Tibial nerve (tissue), 4 donors: ENCODE results near the gene KSR2.

Experiments used
- EP300 ChIP-seq, 2 donors: sonication (generic); formaldehyde crosslinking; IDR thresholded peaks; one replicate each; pipeline ENCODE4 v1.6.1; 2017; ENCODE audit warnings: antibody characterized with exemption in 2 of 2, mild to moderate bottlenecking in 1 of 2
- POLR2A ChIP-seq, 2 donors: fragments of 450-650 bp; IDR thresholded peaks; one replicate each; pipeline ENCODE4 v1.6.1; 2017; ENCODE audit warnings: antibody characterized with exemption in 2 of 2, mild to moderate bottlenecking in 2 of 2, moderate library complexity in 2 of 2
- TF ChIP-seq, protein P1 (sequence below), 5 experiments: fragments of 200-600 bp in 3 of 5; fragments of 450-650 bp in 2 of 5; sonication (generic) in 3 of 5; IDR thresholded peaks; one replicate each; pipeline ENCODE4 v1.5.1; 2016 to 2019; ENCODE audit warnings: antibody characterized with exemption in 5 of 5, mild to moderate bottlenecking in 3 of 5, moderate library complexity in 2 of 5

DNA sequence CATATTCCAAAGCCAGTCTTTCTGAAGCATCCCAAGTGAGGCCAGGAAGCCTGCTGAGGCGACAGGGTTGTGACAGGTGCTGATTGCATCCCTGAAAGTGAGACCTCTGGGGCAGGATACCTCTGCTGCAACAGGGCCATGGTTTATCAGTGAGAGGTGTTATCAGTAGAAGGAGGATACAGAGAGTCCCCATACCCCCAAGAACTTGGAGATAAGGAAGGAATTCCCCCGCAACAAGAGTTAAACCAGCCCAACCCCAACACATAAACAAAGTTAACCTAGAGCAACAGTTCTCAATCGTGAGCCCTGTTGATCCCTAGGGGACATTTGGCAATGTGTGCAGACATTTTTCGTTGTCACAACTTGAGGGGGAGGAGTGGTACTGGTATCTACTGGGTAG is 374.3 kb downstream of the KSR2 start:
- TF ChIP-seq, protein P1, sequence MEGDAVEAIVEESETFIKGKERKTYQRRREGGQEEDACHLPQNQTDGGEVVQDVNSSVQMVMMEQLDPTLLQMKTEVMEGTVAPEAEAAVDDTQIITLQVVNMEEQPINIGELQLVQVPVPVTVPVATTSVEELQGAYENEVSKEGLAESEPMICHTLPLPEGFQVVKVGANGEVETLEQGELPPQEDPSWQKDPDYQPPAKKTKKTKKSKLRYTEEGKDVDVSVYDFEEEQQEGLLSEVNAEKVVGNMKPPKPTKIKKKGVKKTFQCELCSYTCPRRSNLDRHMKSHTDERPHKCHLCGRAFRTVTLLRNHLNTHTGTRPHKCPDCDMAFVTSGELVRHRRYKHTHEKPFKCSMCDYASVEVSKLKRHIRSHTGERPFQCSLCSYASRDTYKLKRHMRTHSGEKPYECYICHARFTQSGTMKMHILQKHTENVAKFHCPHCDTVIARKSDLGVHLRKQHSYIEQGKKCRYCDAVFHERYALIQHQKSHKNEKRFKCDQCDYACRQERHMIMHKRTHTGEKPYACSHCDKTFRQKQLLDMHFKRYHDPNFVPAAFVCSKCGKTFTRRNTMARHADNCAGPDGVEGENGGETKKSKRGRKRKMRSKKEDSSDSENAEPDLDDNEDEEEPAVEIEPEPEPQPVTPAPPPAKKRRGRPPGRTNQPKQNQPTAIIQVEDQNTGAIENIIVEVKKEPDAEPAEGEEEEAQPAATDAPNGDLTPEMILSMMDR (IDR thresholded peaks at IDR 0.05) = no peak
- TF ChIP-seq EP300 (IDR thresholded peaks at IDR 0.05) = no peak
- TF ChIP-seq POLR2A (IDR thresholded peaks at IDR 0.05) = no peak
